H9 (cell line): ENCODE results near the gene PGM2L1. TPM values are rescaled to one million over a fixed set of nuclear protein-coding genes. Genes with fewer than 3 reads are reported as not detected.

Experiments
- DNase-seq: peaks from one replicate; pipeline ENCODE4 v3.0.0-alpha.2; 2017
- H2AFZ ChIP-seq: one replicate; pipeline ENCODE4 v1.6.1; 2013; ENCODE audit warnings: mild to moderate bottlenecking, low read length, control low read depth, moderate library complexity
- H2AK5ac ChIP-seq: 2 replicates; pipeline ENCODE4 v1.6.1; 2013; ENCODE audit warnings: low read length, control low read depth, mixed read lengths; ENCODE audit not compliant: insufficient read length
- H2BK120ac ChIP-seq: one replicate; pipeline ENCODE4 v1.6.1; 2013; ENCODE audit warnings: low read depth, mild to moderate bottlenecking, low read length, control low read depth, inconsistent platforms; ENCODE audit not compliant: poor library complexity, severe bottlenecking
- H2BK12ac ChIP-seq: 2 replicates; pipeline ENCODE4 v1.6.1; 2013; ENCODE audit warnings: low read length, control low read depth, mixed read lengths, low read depth; ENCODE audit not compliant: insufficient read length
- H2BK15ac ChIP-seq: 2 replicates; pipeline ENCODE4 v1.6.1; 2013; ENCODE audit warnings: low read depth, low read length, control low read depth
- H2BK20ac ChIP-seq: one replicate; pipeline ENCODE4 v1.6.1; 2013; ENCODE audit warnings: low read depth, mild to moderate bottlenecking, low read length, control low read depth, inconsistent platforms; ENCODE audit not compliant: poor library complexity, severe bottlenecking
- H2BK5ac ChIP-seq: 2 replicates; pipeline ENCODE4 v1.6.1; 2013; ENCODE audit warnings: low read length, control low read depth, mixed read lengths; ENCODE audit not compliant: insufficient read length
- H3K14ac ChIP-seq: 2 replicates; pipeline ENCODE4 v1.6.1; 2013; ENCODE audit warnings: low read length, control low read depth; ENCODE audit not compliant: insufficient read depth
- H3K18ac ChIP-seq: 2 replicates; pipeline ENCODE4 v1.6.1; 2013; ENCODE audit warnings: low read depth, mild to moderate bottlenecking, mixed read lengths, low read length, control low read depth; ENCODE audit not compliant: insufficient read length
- H3K23ac ChIP-seq: 2 replicates; pipeline ENCODE4 v1.6.1; 2013; ENCODE audit warnings: low read length, control low read depth, mixed read lengths, low read depth; ENCODE audit not compliant: insufficient read length
- H3K23me2 ChIP-seq: 2 replicates; pipeline ENCODE4 v1.6.1; 2013; ENCODE audit warnings: low read depth, mild to moderate bottlenecking, mixed read lengths, low read length, control low read depth; ENCODE audit not compliant: insufficient read length, poor library complexity, severe bottlenecking
- H3K27ac ChIP-seq: 2 replicates; pipeline ENCODE4 v1.5.1; 2013; ENCODE audit warnings: low read length, control low read depth, mixed read lengths, low read depth; ENCODE audit not compliant: insufficient read length
- H3K27me3 ChIP-seq: 2 replicates; pipeline ENCODE4 v1.6.1; 2013; ENCODE audit warnings: low read length, control low read depth, inconsistent platforms; ENCODE audit not compliant: insufficient read depth
- H3K4ac ChIP-seq: 2 replicates; pipeline ENCODE4 v1.6.1; 2013; ENCODE audit warnings: low read depth, mild to moderate bottlenecking, control low read depth, inconsistent platforms, low read length, moderate library complexity
- H3K4me1 ChIP-seq: 2 replicates; pipeline ENCODE4 v1.6.1; 2013; ENCODE audit warnings: low read length, control low read depth, inconsistent platforms; ENCODE audit not compliant: insufficient read depth
- H3K4me2 ChIP-seq: 2 replicates; pipeline ENCODE4 v1.6.1; 2013; ENCODE audit warnings: low read length, control low read depth, mixed read lengths; ENCODE audit not compliant: insufficient read length, insufficient read depth
- H3K56ac ChIP-seq: 2 replicates; pipeline ENCODE4 v1.6.1; 2013; ENCODE audit warnings: low read depth, mild to moderate bottlenecking, mixed read lengths, low read length, control low read depth; ENCODE audit not compliant: insufficient read length
- H3K79me1 ChIP-seq: 2 replicates; pipeline ENCODE4 v1.6.1; 2013; ENCODE audit warnings: low read depth, mild to moderate bottlenecking, moderate library complexity, low read length, control low read depth, inconsistent platforms; ENCODE audit not compliant: insufficient read depth, poor library complexity, severe bottlenecking
- H3K79me2 ChIP-seq: 2 replicates; pipeline ENCODE4 v1.6.1; 2013; ENCODE audit warnings: low read length, control low read depth, inconsistent platforms; ENCODE audit not compliant: insufficient read depth
- H3K9ac ChIP-seq: 2 replicates; pipeline ENCODE4 v1.6.1; 2013; ENCODE audit warnings: low read length, control low read depth, mixed read lengths; ENCODE audit not compliant: insufficient read length; ENCODE audit errors: extremely low read depth
- H3K9me3 ChIP-seq: one replicate; pipeline ENCODE4 v1.6.1; 2013; ENCODE audit warnings: low read depth, low read length, inconsistent platforms; ENCODE audit not compliant: control insufficient read depth
- H3T11ph ChIP-seq: one replicate; pipeline ENCODE4 v1.6.1; 2013; ENCODE audit warnings: mild to moderate bottlenecking, low read length, control low read depth, inconsistent platforms
- H4K20me1 ChIP-seq: one replicate; pipeline ENCODE4 v1.6.1; 2013; ENCODE audit not compliant: control insufficient read depth, insufficient read length, insufficient read depth
- H4K5ac ChIP-seq: 2 replicates; pipeline ENCODE4 v1.6.1; 2013; ENCODE audit warnings: low read depth, mild to moderate bottlenecking, mixed read lengths, low read length, control low read depth; ENCODE audit not compliant: insufficient read length
- H4K8ac ChIP-seq: replicated peaks from 2 replicates; pipeline ENCODE4 v1.6.1; 2013; ENCODE audit warnings: low read length, control low read depth, mixed read lengths, low read depth; ENCODE audit not compliant: insufficient read length
- H4K91ac ChIP-seq: 2 replicates; pipeline ENCODE4 v1.6.1; 2013; ENCODE audit warnings: low read depth, mild to moderate bottlenecking, moderate library complexity, mixed read lengths, low read length, control low read depth; ENCODE audit not compliant: insufficient read length
- H3K27ac Mint-ChIP-seq, 3 experiments: 2 replicates in 2 of 3; 3 replicates in 1 of 3; pipeline ENCODE4 v1.8.0; 2020 to 2021; ENCODE audit warnings: mixed read lengths in 3 of 3, mild to moderate bottlenecking in 1 of 3, moderate library complexity in 1 of 3
- H3K27me3 Mint-ChIP-seq: 2 replicates; pipeline ENCODE4 v1.8.0; 2021; ENCODE audit warnings: low read depth, mild to moderate bottlenecking, moderate library complexity, mixed read lengths
- H3K36me3 Mint-ChIP-seq, 3 experiments: 2 replicates in 2 of 3; 3 replicates in 1 of 3; pipeline ENCODE4 v1.8.0; 2020 to 2021; ENCODE audit warnings: low read depth in 3 of 3, mixed read lengths in 3 of 3; ENCODE audit not compliant: insufficient read depth in 1 of 3
- H3K4me1 Mint-ChIP-seq, 2 experiments: 2 replicates each; pipeline ENCODE4 v1.8.0; 2020; ENCODE audit warnings: mixed read lengths in 2 of 2
- H3K4me3 Mint-ChIP-seq, 2 experiments: 2 replicates in 1 of 2; 3 replicates in 1 of 2; pipeline ENCODE4 v1.8.0; 2020 to 2021; ENCODE audit warnings: mild to moderate bottlenecking in 2 of 2, mixed read lengths in 2 of 2, moderate library complexity in 1 of 2
- H3K9me3 Mint-ChIP-seq, 2 experiments: 2 replicates in 1 of 2; 3 replicates in 1 of 2; pipeline ENCODE4 v1.8.0; 2020; ENCODE audit warnings: mild to moderate bottlenecking in 2 of 2, mixed read lengths in 2 of 2, moderate library complexity in 1 of 2
- WGBS: extraction: QIAGEN DNeasy Blood & Tissue Kit; methylation state at CpG from one replicate; pipeline ENCODE4 v1.1.7; 2013; ENCODE audit warnings: missing lambda C conversion rate, low lambda C conversion rate, mixed read lengths; ENCODE audit not compliant: insufficient read length; ENCODE audit errors: extremely low coverage; 5-methylcytosine and 5-hydroxymethylcytosine counted together
- total RNA-seq: library from RNA; stranded (reverse); gene quantifications from 2 replicates; pipeline ENCODE4 v1.2.1, GENCODE V29; 2021
- TF ChIP-seq, protein P1 (sequence below): fragments of 200-600 bp; sonication (generic); conservative IDR thresholded peaks from 3 replicates; pipeline ENCODE4 v1.8.0; 2021; ENCODE audit warnings: antibody characterized with exemption, mild to moderate bottlenecking

The PGM2L1 gene
- total RNA-seq, 1 experiment from 2014 or later: 16.9 TPM

DNA sequence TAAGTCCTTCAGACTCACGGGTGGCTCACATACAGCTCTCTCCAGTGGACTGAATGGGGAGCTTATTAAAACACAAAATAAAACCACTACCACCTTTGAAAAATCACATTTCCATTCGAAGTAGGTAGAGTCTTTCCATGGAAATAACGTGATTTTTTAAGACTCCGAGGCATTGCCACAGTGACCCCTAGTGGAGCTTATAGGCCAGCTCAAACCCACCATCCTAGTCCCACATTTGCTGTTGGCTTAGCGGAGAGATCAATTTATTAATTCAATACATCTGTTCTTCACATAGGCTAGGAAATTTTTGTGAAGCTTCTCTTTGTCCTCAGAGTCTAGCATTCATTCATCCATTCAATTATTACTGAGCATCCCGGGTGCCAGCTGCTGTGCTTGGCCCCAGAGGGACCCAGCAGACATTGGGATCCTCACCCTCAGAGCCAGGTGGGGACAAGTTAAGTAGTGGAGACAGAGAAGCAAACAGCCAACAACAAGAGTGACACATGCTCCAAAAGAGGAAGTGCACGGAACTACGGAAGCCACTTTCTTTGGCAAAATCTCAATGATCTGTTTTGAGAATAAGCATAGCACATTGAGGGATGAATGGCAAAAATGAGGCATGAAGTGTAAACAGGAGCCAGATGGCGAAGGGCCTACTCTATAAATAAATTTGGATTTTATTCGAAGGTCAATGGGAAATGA is 76.6 kb downstream of the PGM2L1 start:
- H3K4me1 Mint-ChIP-seq: peaks cover 10 to 17% of the 10 kb centered on the region in 2 experiments
- H2BK5ac ChIP-seq: no peak overlapping the region
- H3K9me3 ChIP-seq: no peaks in the 10 kb centered on the region
- no peak overlapping the region for H3K56ac ChIP-seq
- H2BK120ac ChIP-seq: no peak overlapping the region
- peaks cover 7% of the 10 kb centered on the region for H3K27me3 Mint-ChIP-seq
- H4K91ac ChIP-seq: no peak overlapping the region
- no peak overlapping the region for H3K4me2 ChIP-seq
- H3K27ac ChIP-seq: no peak overlapping the region
- peaks cover 0 to 8% (median 4%) of the 10 kb centered on the region in 3 experiments; a peak in 2 of 7 replicates for H3K36me3 Mint-ChIP-seq
- no peak for DNase-seq
- H3K23ac ChIP-seq: no peak overlapping the region
- H4K8ac ChIP-seq: no peak overlapping the region
- no peaks in the 10 kb centered on the region; the same call in 1 of the 2 replicates for H3K79me2 ChIP-seq
- H3K14ac ChIP-seq: no peak overlapping the region
- no peak overlapping the region for H2AK5ac ChIP-seq
- no peak overlapping the region for H3T11ph ChIP-seq
- no peak overlapping the region for H3K9ac ChIP-seq
- no peaks in the 10 kb centered on the region for H3K79me1 ChIP-seq
- no peak overlapping the region for H3K27ac Mint-ChIP-seq
- no peaks in the 10 kb centered on the region for H4K20me1 ChIP-seq
- no peaks in the 10 kb centered on the region for H3K27me3 ChIP-seq
- H2BK15ac ChIP-seq: no peak overlapping the region
- no peaks in the 10 kb centered on the region for H3K23me2 ChIP-seq
- TF ChIP-seq, protein P1, sequence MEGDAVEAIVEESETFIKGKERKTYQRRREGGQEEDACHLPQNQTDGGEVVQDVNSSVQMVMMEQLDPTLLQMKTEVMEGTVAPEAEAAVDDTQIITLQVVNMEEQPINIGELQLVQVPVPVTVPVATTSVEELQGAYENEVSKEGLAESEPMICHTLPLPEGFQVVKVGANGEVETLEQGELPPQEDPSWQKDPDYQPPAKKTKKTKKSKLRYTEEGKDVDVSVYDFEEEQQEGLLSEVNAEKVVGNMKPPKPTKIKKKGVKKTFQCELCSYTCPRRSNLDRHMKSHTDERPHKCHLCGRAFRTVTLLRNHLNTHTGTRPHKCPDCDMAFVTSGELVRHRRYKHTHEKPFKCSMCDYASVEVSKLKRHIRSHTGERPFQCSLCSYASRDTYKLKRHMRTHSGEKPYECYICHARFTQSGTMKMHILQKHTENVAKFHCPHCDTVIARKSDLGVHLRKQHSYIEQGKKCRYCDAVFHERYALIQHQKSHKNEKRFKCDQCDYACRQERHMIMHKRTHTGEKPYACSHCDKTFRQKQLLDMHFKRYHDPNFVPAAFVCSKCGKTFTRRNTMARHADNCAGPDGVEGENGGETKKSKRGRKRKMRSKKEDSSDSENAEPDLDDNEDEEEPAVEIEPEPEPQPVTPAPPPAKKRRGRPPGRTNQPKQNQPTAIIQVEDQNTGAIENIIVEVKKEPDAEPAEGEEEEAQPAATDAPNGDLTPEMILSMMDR: peak; percentile 90
- peaks cover 13 to 14% of the 10 kb centered on the region in 2 experiments for H3K9me3 Mint-ChIP-seq
- no peak overlapping the region for H4K5ac ChIP-seq
- H2BK20ac ChIP-seq: no peak overlapping the region
- 100% methylated on average over 1 of the region's 10 CpGs for WGBS
- no peak overlapping the region for H2BK12ac ChIP-seq
- H3K18ac ChIP-seq: no peak overlapping the region
- H3K4ac ChIP-seq: no peak overlapping the region
- no peak overlapping the region for H3K4me3 Mint-ChIP-seq
- no peaks in the 10 kb centered on the region; the same call in 1 of the 2 replicates for H3K4me1 ChIP-seq
- H2AFZ ChIP-seq: no peak overlapping the region
